GM12874 (cell line): ENCODE results near the gene OR10R2.

ENCODE experiments used
- TF ChIP-seq, protein P1 (sequence below): IDR thresholded peaks from 2 replicates; pipeline ENCODE4 v1.5.1; 2011; ENCODE audit warnings: low read depth, mild to moderate bottlenecking, control low read depth, low read length, moderate library complexity; ENCODE audit not compliant: insufficient read depth

OR10R2 gene

DNA sequence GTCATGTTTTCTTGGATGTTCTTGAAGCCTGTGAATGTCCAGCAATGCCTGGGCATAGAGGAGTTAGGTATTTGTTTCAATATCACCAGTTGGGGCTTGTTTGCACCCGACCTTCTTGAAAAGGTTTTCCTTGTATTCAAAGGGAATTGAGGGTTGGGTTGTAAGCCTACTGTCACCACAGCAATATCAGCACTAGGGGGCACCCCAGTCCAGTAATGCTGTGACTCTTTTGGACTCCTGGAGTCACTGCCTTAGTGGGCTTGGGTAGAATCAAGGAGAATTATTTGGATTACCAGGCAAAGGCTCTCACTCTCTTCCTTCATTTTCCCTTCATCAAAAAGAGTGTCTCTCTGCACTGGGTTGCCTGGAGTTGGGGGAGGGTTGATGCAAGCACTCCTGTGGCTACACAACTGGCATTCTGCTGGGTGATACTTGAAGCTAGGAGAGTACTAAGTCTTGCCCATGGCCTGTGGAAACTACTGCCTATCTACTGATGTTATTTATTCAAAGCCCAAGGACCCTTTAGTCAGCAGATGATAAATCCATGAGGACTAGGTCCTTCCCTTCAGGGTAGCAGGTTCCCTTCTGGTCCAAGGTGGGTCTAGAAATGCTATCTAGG is 34.5 kb downstream of the OR10R2 start:
- TF ChIP-seq, protein P1, sequence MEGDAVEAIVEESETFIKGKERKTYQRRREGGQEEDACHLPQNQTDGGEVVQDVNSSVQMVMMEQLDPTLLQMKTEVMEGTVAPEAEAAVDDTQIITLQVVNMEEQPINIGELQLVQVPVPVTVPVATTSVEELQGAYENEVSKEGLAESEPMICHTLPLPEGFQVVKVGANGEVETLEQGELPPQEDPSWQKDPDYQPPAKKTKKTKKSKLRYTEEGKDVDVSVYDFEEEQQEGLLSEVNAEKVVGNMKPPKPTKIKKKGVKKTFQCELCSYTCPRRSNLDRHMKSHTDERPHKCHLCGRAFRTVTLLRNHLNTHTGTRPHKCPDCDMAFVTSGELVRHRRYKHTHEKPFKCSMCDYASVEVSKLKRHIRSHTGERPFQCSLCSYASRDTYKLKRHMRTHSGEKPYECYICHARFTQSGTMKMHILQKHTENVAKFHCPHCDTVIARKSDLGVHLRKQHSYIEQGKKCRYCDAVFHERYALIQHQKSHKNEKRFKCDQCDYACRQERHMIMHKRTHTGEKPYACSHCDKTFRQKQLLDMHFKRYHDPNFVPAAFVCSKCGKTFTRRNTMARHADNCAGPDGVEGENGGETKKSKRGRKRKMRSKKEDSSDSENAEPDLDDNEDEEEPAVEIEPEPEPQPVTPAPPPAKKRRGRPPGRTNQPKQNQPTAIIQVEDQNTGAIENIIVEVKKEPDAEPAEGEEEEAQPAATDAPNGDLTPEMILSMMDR, result peak; percentile 64

DNA sequence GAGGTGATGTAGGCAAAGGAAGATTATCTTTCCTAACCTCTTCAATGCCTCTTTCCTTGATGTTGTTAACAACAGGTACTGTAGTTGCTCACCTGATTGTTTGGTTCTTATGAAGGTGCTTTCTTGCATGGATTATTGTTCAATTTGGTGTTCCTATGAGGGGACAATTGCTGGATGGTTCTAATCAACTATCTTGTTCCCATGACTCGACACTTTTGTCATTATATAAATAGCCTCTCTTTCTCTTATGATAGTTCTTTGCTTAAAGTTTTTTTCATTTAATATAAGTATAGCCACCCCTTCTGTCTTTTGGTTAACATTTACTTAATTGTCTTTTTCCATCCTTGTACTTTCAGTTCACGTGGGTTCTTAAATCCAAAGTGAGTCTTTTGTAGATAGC is 35.5 kb downstream of the OR10R2 start:
- TF ChIP-seq, protein P1, result no peak

DNA sequence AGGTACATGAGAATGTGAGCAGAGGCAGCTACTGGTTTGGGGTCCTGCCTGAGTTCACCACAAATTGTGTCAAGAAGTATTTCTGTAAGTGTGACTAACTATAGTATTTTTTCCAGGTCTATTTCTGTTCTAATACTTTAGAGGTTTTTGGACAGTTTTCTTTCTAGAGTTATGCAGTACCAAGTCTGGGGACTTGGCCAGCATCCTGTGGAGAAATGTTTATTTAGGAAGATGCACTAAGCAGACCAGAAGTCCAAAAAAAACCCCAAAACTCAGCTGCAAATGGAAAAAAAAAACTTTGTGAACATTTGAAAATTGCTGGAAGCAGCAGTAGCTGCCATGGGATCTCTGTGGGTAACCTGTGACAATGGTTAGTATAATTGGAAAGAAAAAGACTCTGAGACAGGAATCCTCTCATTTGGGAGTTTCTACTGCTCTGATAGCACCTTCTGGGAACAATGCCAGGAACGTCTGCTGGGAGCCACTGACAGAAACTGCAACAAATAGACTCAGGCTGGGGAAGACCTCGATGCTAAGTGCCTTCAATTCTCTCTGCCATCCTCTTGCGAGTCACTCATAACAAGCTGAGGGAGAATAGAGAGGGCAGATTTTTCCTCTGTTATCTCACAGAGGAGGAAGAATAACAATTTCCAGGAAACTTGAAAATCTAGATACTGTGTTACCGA is 37.6 kb downstream of the OR10R2 start:
- TF ChIP-seq, protein P1, result no peak

DNA sequence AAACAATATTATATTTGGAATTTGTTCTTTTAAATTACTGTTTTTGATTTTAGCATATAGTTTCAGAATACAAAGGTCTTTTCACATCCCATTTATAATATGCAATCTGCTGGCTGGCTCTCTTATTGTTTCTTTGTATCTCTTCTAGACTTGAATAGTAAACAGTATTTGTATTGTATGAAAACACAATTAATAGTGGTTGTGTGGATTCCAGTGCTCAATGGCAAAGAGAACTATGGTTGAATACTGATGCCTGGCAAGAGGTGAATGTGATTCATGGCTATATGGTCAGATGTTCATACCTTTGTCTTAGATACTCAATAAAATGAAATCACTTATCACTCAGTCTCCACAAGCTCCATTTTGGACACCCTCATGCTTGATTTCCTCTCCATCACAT is 44.9 kb downstream of the OR10R2 start:
- TF ChIP-seq, protein P1, result no peak

DNA sequence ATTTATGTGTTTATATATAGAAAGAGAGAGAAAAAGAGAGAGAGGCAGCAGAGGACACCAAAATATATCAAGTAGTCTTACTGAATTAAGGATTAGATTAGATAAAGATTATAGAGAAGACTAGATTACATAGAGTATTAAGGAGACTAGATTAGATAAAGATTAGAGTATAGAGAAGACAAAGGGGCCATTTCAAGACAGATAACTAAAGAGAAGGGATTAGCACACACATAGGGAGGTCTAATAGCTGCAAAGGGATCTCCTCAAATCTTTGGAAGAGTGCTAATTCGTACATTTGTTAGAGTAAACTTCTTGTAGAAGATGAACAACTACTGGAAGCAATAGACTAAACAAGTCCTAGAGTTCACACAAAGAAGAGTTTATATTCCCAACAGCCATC is 48.0 kb downstream of the OR10R2 start:
- TF ChIP-seq, protein P1, result no peak

DNA sequence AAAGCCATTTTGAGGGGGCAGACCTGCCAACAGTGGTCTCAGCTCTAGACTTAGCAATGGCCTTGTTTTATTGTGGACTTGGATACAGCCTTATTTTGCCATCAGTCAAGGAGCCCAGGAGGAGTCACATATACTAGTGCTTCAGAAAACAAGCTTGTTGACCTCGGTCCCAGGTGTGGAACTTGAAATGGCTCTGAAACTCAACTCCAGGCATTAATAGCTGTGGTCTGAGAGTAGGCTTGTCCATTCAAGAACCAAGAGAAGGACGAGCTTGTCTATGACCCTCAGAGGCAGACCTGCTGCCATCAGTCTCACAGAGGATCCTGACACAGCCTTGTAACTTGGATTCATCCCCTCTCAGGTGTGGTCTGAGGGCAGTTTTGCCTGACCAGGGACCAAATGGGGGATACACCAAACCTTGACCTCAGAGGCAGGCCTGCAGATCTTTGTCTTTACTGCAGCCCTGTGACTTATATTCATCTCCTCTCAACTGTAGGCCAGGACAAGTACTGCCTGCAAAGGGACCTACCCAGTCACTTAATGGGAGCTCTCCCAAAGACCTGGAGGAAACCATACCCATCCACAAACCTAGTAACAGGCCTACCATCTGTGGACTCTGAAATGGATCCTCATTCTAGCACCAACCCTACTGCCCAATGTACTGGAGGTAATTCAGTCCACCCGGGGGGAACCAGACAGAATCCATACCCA is 49.1 kb downstream of the OR10R2 start:
- TF ChIP-seq, protein P1, result no peak

DNA sequence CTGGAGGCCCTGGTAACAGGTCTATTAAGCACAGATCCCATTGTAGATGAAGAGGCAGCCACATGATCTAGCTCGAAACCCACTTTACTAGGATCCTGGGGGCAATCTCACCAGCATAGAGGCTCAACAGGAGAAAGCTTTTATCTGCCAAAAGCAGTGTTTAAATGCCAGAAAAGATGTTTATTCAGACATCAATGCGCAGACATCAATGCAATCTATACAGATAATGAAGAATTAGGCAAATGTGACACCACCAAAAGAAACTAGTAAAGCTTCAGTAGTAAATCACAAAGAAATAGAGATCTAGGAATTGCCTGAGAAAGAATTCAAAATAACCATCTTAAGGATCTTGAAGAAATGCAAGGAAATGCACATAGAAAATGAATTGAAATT is 49.6 kb downstream of the OR10R2 start:
- TF ChIP-seq, protein P1, result no peak
